HG03066 (cell line): ENCODE measurements around the gene PDGFRB.

Experiments
- ATAC-seq: cut with Tn5 transposase; IDR thresholded peaks from one replicate; pipeline ENCODE4 v1.9.1; 2021; ENCODE audit warnings: low read depth; ENCODE audit not compliant: unreplicated experiment

The PDGFRB gene

DNA sequence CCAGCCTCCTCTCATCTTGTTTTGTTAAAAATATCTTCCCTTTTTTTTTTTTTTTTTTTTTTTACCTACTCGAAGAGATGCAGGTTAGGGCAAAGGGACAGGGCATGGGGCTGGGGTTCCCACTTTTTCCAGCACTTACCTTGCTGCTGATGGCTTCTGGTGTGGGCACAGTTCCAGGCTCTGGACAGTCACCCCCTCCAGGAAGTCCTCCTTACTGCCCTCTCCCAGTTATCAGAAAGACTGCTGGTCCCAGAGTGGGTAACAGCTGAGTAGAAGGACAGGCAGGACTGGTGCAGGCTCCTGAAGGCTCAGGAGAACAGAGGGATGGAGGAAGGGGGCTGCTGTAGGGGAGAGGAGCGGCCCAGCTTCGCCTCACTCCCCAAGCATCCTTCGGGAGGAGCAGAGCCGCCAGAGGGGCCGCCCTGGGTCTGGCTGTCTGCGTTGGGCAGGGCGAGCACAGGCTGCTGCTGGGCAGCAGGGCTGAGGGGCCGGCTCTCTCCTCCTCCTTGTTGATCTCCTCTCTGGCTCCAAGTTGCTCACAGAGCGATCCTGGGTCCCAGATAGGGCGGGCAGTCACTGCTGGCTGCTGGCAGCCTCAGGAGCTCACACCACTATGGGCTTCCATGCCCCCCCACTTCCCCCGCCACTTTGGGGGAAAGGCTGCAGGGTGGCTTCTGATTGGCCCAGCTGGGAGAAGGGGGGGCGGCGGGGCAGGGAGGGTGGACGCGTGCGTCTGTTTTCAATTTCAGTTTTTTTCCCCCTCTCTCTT is at the start of gene PDGFRB:
PDGFRB (minus strand) TSS at position 588 of the 769 bp plus-strand sequence. CDS start 18,798 bp downstream, outside the sequence.
- ATAC-seq: peak; percentile 58

DNA sequence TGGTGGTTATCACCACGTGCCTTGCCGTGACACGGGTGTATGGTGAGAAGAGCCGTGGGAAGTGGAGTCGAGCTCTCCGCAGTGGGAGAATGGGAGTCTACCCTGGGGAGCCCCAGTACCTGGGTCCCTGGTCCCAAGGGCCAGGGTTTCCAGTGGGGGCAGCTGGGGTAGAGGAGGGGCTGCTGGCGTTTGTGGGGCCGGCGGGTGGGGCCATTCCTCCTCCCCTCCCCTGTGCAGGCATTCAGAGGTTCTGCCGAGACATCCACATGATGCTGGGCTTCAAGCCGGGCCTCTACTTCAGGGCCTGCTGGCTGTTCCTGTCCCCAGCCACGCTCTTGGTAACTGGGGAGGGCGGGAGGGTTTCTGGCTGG is 48.9 kb upstream of the PDGFRB start:
- no peak for ATAC-seq

DNA sequence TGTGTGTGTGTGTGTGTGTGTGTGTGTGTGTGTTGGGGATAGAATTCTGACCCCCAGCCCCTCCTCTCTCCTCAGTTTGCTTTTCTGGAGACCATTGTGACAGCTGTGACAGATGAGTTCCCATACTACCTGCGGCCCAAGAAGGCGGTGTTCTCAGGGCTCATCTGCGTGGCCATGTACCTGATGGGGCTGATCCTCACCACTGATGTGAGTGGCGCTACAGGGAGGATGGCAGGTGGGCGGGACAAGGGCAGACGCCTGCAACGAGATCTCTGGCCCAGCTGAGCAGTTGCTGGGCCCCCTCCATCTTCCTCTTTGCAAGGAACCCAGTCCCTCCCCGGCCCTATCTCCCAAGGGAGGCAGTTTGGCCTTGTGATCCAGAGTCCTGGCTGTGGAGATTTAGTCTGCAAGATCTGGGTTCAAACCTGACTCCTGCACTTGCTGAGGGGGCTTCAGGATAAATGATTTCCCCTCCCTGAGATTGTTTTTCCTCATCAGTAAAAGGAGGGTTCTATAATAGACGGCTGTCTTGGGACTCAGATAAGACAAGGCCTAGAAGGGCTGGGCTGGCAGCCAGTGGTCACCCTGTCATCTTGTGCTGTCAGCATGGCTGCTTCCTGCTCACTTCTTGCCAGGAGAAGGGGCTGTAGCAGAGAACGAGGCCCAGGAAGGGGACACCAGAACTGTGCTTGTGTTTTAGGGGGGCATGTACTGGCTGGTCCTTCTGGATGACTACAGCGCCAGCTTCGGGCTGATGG is 48.4 kb upstream of the PDGFRB start:
- ATAC-seq: no peak

DNA sequence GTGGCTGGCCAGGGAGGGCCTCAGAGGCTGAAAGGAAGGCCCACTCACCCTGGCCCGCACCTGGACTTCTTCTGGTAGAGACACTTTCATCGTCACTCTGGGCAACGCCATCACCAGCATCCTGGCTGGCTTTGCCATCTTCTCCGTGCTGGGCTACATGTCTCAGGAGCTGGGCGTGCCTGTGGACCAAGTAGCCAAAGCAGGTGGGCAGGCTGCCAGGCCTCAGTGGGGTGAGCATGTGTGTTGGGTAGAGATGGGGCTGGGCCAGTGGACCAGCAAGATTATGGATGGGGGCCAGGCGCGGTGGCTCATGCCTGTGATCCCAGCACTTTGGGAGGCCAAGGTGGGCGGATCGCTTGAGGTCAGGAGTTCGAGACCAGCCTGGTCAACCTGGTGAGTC is 46.9 kb upstream of the PDGFRB start:
- ATAC-seq: no peak

DNA sequence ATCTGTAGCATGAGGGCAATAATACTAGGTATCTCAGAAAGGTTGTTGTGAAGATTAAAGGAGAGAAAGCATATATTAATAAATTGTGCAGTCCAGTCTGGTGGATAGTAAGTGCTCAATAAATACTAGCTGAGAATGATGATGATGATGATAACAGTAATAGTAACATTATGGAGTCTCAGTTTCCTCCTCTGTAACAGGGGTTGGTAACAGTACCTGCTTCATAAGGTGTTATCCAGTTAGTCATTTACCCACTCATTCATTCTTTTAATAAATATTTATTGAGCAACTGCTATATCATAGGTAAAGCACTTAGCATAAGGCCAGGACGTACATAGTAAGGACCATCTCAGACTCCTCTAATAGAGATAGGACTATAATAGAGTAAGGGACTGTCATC is 41.8 kb upstream of the PDGFRB start:
- ATAC-seq: no peak

DNA sequence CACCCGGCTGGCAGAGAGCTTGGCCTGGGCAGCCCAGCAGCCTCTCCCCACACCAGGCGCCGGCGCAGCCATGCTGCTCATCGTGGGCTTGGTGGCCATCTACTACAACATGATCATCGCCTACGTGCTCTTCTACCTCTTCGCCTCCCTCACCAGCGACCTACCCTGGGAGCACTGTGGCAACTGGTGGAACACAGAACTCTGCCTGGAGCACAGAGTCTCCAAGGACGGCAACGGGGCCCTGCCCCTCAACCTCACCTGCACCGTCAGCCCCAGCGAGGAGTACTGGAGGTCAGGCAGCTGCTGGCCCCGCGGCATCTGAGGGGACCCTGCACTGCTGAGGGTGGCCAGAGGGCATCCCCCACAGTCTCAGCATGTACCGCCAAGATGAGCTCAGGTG is 41.3 kb upstream of the PDGFRB start:
- no peak for ATAC-seq

DNA sequence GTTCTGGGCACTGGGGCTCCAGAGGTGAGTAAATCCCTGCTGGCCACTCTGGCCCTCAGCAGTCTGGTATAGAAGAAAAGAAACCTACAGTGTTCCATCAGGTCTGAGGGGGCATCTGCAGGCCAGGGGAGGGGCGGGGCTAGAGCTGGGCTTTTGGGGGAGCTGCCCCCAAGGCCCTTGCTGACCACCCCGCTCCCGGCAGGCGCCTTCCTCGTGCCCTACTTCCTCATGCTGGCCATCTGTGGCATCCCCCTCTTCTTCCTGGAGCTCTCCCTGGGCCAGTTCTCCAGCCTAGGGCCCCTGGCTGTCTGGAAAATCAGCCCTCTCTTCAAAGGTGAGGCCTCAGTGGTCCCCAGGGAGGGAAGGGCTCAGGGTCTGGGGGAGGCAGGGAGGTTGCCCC is 40.9 kb upstream of the PDGFRB start:
- no peak for ATAC-seq

DNA sequence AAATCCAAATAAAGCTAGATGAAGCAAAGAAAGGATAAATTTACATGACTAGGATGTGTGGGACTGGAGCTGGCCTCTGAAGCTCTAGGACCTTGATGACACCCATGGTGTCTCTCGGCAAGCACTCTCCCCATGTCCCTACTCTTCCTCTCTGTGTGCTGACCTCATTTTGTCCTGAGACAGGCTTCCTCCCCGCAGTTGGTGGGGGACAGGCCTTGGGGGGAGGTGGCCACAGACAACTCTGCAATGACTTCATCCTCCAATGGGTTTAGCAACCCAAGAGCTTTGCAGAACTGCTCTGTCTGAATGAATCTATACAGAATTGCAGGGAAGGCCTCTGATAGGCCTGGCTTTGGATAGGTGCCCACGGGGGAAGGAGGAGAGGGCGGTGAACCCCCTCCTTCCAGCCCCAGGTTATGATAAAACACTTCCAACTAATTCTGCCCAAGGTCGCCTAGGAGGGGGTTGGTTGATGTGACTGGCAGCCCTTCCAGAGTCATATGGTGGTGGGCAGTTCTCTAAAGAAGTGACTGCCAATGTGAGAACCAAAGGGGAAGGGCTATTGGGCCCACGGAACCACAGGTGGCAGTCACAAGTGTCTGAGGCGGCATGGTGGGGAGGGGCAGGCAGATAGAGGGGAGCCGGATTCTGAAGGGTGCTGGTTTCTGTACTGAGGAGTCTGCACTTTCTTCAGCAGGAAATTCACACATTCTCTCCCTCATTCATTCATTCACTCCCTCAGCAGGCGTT is 40.3 kb upstream of the PDGFRB start:
- ATAC-seq: no peak

DNA sequence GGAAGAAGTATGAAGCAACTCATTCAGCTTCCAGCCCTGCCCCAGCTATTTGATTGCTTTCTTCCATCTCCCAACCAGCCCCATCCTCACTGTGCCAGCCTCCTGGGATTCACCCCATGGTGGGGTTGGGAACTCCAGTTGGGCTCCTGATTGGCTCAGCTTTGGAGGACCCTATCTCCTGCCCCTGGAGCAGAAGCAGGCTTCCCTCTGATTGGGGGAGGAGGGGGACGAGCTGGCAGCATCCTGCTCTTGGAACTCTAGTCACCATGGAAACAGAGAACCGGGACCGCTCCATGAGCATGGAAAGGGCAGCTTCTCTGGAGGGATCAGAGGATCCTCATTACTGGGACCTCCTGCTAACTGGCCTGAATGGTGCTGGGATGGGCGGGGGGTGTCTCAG is 36.8 kb upstream of the PDGFRB start:
- no peak for ATAC-seq

DNA sequence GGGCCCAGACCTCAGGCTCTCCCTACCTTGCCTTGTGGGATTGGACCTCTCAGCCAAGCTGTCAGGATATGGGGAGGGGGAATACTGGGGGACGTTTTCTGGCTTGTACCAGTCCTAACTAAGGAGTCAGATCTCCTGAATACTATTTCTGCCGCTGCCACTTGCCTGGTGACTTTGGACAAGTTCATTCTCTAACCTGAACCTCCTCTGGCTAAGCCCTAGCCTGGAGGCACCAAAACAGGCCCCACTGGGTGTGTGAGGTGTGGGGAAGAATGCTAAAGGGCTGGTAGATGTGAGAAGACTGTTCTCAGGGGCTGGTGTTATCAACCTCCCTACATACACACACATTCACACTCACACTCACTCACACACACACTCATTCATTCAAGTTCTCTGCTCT is 35.3 kb upstream of the PDGFRB start:
- ATAC-seq: no peak

DNA sequence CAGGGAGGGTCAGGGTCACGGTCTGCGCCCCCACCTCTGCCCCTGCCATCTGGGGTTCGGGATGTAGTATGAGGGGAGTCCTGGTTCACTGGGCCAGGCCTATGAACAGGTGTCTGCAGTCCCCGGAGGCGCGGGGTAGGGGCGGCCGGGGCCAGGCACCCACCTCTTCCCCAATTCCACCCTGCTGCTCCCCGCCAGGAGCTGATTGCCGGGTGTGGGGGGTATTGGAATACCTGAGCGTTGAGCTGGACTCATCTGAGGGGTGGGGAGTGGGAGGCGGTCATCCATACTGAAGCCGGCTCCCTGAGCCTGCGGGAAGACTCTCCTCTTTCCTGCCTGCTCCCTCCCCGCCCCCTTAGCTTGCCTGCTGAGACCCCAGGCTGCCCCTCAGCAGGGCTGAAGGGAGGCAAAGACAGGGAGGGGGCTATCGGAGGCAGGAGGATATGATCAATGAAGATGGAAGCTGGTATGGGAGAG is 34.9 kb upstream of the PDGFRB start:
- ATAC-seq: no peak

DNA sequence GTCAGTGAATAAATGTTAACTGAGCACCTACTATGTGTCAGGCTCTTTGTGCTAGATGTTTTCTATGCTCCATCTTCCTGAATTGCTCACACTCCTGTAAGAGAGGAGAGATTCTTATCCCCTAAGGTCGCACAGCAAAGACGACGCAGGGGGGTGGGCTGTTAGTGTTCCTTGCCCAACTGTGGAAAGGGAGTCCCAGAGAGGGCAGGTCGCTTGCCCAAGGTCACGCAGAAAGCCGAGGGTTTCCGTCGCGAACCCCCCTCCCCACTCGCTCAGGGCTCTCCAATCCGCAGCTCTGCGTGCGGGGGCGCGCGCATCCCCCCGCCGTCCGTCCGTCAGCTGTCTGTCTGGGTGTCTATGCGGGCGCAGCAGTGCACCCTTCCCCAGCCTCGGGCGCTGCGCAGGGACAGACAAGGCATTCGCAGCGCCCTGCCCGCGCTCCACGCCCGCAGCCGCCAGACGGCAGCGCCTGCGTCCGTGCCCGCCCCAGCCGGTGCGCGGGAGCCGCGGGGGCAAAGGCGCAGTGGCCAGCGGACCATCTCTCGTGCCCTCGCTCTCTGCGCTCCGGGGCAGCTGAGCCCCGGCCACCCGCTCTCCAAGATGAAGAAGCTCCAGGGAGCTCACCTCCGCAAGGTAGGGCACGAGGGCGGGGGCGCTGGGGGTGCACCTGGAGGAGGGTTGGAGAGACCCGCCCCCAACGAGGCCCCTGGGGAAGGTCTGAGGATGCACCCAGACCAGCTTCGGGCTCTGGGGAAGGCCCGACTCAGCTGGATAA is 34.3 kb upstream of the PDGFRB start, which contains the start of gene SLC6A7:
SLC6A7 (plus strand) TSS at position 335 of the 775 bp plus-strand sequence; CDS start at position 601, 266 bp downstream.
- no peak for ATAC-seq

DNA sequence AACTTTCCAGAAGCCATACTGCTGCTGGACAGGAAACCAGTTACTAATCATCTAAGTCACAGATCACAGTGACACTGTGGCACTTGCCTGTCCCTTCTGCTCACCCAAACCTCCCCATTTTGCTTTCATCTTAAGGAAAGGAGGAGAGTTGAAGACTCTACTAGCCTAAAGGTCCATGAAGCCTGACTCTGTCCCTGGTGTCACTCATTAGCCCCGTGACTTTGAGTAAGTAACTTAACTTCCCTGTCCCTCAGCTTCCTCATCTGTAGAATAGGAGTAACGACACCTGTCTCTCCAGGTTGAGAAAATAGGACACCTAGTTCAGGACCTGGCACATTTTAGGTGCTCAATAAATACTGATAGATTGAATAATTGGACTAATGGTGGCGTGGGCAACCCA is 33.7 kb upstream of the PDGFRB start:
- ATAC-seq: no peak

DNA sequence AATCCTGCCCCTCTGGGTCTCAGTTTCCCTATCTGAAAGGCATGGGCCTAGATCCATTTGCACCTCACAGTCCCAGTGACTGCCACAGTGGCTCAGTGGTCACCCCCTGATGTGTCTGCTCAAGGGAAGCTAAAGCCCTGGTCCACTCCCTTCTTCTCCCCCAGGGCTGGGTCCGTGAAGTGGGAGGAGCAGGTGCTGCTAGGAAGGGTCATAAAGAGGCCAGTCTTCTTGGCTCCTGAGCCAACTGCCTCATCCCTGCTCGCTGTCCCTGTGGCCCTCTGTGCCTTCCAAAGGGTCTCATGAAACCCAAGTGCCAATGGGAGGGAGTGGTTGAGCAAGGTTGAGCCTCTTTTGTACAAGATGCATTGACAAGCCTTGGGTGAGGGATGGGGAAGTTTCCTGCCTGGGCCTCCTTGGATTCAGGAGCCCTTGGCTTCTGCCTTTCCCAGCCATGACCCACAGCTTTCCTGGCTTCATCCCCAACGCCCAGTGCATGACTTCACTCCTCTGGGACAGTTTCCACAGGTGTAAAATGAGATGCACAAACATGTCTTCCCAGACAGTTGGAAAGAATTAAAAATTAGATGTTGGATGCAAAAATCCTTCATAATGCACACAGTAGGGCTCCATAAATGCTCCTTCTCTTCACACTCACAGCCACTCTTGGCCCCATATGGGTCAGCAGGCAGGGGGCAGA is 32.6 kb upstream of the PDGFRB start:
- ATAC-seq: no peak

DNA sequence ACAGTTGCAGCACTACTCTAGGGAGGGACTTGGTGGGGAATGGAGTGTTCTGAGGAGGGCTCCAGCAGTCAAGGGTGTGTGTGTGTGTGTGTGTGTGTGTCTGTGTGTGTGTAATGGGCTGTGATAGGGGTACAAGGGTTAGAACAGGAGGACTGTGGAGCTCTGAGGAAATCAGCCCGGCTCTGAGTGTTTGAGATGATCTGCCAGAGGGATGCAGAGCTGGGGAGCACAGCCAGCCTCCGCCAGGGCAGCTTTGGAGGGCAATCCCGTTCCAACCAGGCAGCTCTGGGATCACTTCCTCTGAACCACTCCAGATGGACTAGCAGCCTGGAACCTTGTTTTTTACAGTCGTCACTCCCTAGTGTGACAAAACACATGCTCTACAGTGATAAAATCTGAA is 31.3 kb upstream of the PDGFRB start:
- ATAC-seq: no peak

DNA sequence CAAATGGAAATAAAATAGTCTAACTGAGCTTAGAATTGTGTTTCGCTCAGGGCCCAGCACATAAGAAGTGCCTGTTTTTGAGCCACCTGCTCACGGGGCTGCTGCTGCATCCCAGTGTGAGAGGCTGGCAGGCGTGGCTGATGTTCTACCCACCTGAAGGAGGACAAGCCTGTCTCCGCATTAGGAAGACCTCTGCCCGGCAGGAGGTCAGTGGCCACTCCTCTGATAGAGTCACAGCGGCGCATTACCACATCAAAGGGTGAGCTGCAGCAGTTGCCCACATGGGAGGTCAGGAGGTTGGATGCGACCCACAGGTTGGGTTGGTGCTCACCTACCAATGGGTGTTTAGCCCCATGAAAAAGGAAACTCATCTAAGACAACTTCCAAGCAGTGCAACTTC is 30.5 kb upstream of the PDGFRB start:
- no peak for ATAC-seq

DNA sequence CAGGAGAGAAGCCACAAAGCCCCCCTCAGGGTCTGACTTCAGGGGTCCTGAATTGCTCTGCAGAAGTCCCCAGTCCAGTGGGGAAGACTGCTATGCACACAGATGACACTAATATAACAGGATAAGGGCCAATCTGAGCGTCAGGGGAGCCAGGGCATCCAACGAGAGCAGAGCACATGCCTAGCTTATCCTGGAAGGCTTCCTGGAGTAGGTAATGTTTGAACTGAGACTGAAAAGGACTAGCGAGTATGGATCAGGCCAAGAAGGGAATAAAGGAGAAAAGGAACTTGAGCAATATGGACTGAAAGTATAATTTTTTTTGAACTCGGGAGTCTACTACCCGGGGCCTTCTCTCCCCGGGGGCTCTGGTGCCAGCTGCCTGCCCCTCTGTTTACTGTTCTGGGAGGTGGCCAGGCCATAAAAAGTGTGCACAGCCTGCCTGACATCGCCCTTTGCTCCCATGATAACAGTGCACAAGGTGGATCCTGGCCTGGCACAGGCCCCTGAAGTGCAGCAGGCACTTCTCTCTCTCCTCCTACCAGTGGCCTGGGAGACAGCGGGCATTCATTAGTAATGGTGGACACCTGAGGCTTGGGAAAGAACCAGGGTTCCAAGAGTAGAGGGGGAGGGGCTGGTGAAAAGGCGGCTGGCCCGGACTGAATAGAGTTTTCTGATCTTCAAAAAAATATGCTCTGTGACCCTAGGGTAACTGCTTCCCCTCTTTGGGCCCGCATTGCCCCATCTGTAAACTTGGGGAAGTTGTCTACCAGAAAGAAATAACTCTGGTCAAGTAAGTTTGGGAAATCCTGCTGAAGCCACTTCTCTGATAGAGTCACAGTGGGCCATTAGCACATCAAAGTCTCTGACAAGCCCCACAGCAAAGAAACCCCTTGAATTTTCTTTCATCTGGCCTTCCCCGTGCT is 29.6 kb upstream of the PDGFRB start:
- no peak for ATAC-seq

DNA sequence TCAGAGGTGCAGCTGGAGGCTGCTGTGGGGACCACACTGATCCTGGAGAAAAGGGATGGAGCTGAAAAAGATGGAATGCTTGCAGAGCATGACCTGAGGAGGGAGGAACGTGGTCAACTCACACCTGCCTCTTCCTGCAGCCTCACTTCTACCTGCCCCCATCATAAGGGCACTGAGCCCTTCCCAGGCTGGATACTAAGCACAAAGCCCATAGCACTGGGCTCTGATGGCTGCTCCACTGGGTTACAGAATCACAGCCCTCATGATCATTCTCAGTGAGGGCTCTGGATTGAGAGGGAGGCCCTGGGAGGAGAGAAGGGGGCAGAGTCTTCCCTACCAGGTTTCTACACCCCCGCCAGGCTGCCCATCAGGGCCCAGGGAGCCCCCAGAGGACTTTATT is 28.4 kb upstream of the PDGFRB start:
- no peak for ATAC-seq

DNA sequence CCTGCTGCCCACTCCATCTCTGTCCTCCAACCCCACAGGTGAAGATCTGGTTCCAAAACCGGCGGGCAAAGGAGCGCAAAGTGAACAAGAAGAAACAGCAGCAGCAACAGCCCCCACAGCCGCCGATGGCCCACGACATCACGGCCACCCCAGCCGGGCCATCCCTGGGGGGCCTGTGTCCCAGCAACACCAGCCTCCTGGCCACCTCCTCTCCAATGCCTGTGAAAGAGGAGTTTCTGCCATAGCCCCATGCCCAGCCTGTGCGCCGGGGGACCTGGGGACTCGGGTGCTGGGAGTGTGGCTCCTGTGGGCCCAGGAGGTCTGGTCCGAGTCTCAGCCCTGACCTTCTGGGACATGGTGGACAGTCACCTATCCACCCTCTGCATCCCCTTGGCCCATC is 27.8 kb upstream of the PDGFRB start:
- no peak for ATAC-seq
